ENCODE measurements around the gene IL20. TPM values are rescaled to one million over a fixed set of nuclear protein-coding genes. Genes with fewer than 3 reads are reported as not detected.

IL20 gene
- total and polyA plus RNA-seq, 2 of the 13 experiments (the other 11 are each of a cell fraction or from before 2014, with no cell fraction given): 0.05 TPM; not detected in 1

DNA sequence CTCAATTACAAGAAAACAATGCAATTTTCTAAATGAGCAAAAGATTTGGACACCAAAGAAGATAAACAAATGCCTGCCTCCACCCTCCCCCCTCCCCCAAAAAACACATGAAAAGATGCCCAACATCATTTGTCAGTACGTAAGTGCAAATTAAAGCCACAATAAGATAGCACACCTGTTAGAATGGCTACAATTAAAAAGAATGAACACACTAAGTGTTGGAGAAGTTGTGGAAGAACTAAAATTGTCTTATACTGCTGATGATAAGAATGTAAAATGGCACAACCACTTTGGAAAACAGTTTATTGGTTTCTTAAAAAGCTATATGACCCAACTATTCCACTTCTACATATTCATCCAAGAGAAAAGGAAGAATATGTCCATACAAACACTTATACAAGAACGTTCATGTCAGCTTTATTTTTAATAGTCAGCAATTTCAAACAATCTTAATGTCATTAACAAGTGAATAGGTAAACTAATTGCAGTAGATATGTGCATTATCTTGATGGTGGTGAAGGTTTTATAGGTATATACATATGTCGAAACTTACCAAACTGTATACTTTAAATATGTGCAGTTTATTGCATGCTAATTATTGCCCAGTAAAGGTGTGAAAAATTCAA lies 10.4 kb downstream of the IL20 start:
- no peaks in the 10 kb centered on the region; a peak in 1 of 5 replicates for H3K27me3 ChIP-seq (ENCODE audit: control insufficient read depth in 1 of 2, insufficient read depth in 2 of 2, low read length in 2 of 2)
- WGBS (ENCODE audit: low lambda C conversion rate): under 1% methylated on average over 3 of the region's 3 CpGs
- no TSS peak for BruUV-seq (replicated peaks)
- in situ Hi-C loops (cut with HindIII; ENCODE audit: extremely low pct_ligation_motif_present, low pct_unique_long_range_greater_than_20kb): no loop called here
- H3K27ac ChIP-seq (ENCODE audit: extremely low read length, insufficient read depth, low read length): no peak overlapping the region
- H3K9ac ChIP-seq (ENCODE audit: insufficient read depth, low read depth, low read length): no peak overlapping the region
- CTCF ChIA-PET (ENCODE audit: low intra/inter-chr PET ratio, low total read pairs): no interaction called here
- H3K4me2 ChIP-seq (ENCODE audit: low read depth, low read length): no peak overlapping the region
- no peak overlapping the region for H2AFZ ChIP-seq (ENCODE audit: low read length)
- no peak overlapping the region for H3K4me3 ChIP-seq (replicated peaks in 1 of 3; ENCODE audit: insufficient read depth in 1 of 3, low read depth in 2 of 3, low read length in 3 of 3)
- H3K79me2 ChIP-seq (ENCODE audit: insufficient read depth, low read length): no peaks in the 10 kb centered on the region
- no peak for FAIRE-seq
- ATAC-seq: no peak
- intact Hi-C loops (cut with micrococcal nuclease; ENCODE audit: unreplicated experiment): no loop called here
- peak; percentile 88 to 92 for TF ChIP-seq MAFK (conservative IDR thresholded peaks at IDR 0.05 in 1 of 2, IDR thresholded peaks at IDR 0.05 in 1 of 2; ENCODE audit: low read length in 2 of 2)
- peak; percentile 92 for TF ChIP-seq MAFF (IDR thresholded peaks at IDR 0.05; ENCODE audit: low read depth, low read length)
- no peak for TF ChIP-seq HDAC2 (CRISPR knock-in tag; IDR thresholded peaks at IDR 0.05)
- H4K20me1 ChIP-seq (ENCODE audit: insufficient read depth, low read length): no peaks in the 10 kb centered on the region
- no peaks in the 10 kb centered on the region for H3K4me1 ChIP-seq (ENCODE audit: insufficient read depth, low read length)
- POLR2A ChIA-PET: no interaction called here
- no peaks in the 10 kb centered on the region for H3K36me3 ChIP-seq (replicated peaks in 1 of 2; ENCODE audit: control insufficient read depth in 1 of 2, insufficient read depth in 2 of 2, low read length in 2 of 2)
- H3K9me3 ChIP-seq (ENCODE audit: low read length): peaks cover 26% of the 10 kb centered on the region
- no peak for DNase-seq (ENCODE audit: low spot score)

DNA sequence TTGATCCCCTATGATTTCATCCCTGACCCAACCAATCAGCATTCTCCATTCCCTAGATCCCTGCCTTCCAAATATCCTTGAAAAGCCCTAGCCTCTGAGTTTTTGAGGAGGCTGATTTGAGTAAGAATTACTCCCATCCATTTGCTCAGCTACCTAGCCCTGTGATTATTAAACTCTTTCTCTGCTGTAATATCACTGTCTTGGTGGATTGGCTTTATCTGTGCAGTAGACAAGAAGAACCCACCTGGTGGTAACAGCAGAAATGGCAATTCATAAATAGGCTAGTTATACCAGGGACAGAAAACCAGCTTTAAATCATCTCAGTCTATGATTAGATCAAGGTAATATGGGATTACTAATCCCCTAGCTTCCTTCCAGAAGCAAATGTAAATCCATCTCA lies 13.0 kb downstream of the IL20 start:
- DNase-seq (ENCODE audit: low spot score): no peak
- Histone ChIP-seq H3K9me3 (ENCODE audit: low read length) (peaks cover 26% of the 10 kb centered on the region), H2AFZ (ENCODE audit: low read length) (no peak overlapping the region), H3K27me3 (ENCODE audit: control insufficient read depth in 1 of 2, insufficient read depth in 2 of 2, low read length in 2 of 2) (no peaks in the 10 kb centered on the region; a peak in 1 of 5 replicates), H3K79me2 (ENCODE audit: insufficient read depth, low read length) (no peaks in the 10 kb centered on the region), H3K9ac (ENCODE audit: insufficient read depth, low read depth, low read length) (no peak overlapping the region), H3K4me2 (ENCODE audit: low read depth, low read length) (no peak overlapping the region), H3K27ac (ENCODE audit: extremely low read length, insufficient read depth, low read length) (no peak overlapping the region), H3K4me3 (replicated peaks in 1 of 3; ENCODE audit: insufficient read depth in 1 of 3, low read depth in 2 of 3, low read length in 3 of 3) (no peak overlapping the region), H3K4me1 (ENCODE audit: insufficient read depth, low read length) (no peaks in the 10 kb centered on the region), H3K36me3 (replicated peaks in 1 of 2; ENCODE audit: control insufficient read depth in 1 of 2, insufficient read depth in 2 of 2, low read length in 2 of 2) (no peaks in the 10 kb centered on the region), H4K20me1 (ENCODE audit: insufficient read depth, low read length) (no peaks in the 10 kb centered on the region)
- ChIA-PET CTCF (ENCODE audit: low intra/inter-chr PET ratio, low total read pairs) (no interaction called here), POLR2A (no interaction called here)
- TF ChIP-seq CHD4 (IDR thresholded peaks at IDR 0.05; ENCODE audit: borderline replicate concordance, low read length) (no peak), MEIS2 (CRISPR knock-in tag; IDR thresholded peaks at IDR 0.05) (no peak), SETDB1 (CRISPR knock-in tag; IDR thresholded peaks at IDR 0.05; ENCODE audit: borderline replicate concordance) (peak; percentile 90; the same call in 1 of the 2 replicates), ZNF777 (CRISPR knock-in tag; IDR thresholded peaks at IDR 0.05) (no peak), KDM5A (IDR thresholded peaks at IDR 0.05; ENCODE audit: borderline replicate concordance, low read length) (peak; percentile 35; the same call in 1 of the 2 replicates)
- TF ChIP-seq, protein P1, sequence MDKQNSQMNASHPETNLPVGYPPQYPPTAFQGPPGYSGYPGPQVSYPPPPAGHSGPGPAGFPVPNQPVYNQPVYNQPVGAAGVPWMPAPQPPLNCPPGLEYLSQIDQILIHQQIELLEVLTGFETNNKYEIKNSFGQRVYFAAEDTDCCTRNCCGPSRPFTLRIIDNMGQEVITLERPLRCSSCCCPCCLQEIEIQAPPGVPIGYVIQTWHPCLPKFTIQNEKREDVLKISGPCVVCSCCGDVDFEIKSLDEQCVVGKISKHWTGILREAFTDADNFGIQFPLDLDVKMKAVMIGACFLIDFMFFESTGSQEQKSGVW (CRISPR knock-in tag; IDR thresholded peaks at IDR 0.05; ENCODE audit: borderline replicate concordance): no peak
- BruUV-seq (replicated peaks): no TSS peak
- in situ Hi-C loops (cut with HindIII; ENCODE audit: extremely low pct_ligation_motif_present, low pct_unique_long_range_greater_than_20kb) (no loop called here), intact Hi-C loops (cut with micrococcal nuclease; ENCODE audit: unreplicated experiment) (no loop called here)
- ATAC-seq: no peak
- FAIRE-seq: no peak
